DLD1 (cell line): Measurements from ENCODE around the gene DEPDC5.

Source experiments
- in situ Hi-C: cut with HindIII; loops from 2 replicates; pipeline ENCODE4 v1.10.0; 2017; ENCODE audit warnings: low sequenced_read_pairs

DEPDC5 gene

DNA sequence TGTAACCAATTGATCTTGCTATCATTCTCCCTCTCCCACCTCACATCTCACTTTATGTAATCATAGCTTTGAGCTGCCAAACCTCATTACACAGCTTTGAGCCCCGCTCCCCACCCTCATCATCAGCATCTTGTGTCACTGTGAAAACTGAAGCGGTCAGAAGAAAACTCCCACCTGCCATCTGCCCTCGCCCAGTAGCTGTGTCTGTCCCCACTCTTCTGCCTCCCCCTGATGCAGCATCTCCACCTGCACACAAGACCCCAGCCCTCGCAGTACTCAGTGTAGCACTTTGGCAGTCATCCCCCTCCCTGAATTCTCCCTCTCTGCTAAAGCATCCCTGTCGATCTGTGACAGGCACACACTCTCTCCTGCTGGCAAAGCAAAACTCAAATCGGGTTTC lies 130.2 kb downstream of the DEPDC5 start:
- in situ Hi-C loops: no loop called here

DNA sequence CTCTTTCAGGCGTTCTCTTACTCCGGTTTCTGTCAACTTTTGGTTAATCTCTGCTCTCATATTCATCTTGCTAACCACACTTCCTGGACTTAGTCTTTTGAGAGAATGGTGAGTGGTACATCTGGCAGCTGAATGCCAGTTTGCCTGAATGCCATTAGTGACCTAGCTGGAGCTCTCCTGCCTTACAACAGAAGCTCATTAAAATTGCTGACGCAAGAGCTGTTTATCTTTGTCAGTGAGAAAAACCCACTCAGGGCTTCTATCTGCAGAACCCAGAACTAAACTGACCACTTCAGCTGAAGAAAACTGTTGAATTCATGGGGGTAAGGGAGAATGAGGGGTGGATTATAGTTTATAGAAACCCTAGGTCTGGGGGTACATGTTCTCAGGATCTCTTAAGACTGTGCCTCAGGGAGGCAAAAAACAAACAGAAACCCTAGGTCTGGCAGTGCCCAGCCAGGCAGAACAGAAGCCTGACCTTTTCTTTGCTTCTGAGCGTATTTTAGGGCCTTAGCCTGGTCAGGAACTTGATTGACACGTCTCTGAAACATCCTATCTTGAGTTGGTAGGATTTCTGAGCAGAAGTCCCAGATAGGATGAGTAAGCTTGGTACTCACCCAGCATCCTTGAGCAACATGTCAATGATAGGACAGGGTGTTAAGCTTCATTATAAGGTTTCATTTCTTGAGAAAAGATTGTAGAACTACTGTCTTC lies 137.7 kb downstream of the DEPDC5 start:
- in situ Hi-C loops: no loop called here

DNA sequence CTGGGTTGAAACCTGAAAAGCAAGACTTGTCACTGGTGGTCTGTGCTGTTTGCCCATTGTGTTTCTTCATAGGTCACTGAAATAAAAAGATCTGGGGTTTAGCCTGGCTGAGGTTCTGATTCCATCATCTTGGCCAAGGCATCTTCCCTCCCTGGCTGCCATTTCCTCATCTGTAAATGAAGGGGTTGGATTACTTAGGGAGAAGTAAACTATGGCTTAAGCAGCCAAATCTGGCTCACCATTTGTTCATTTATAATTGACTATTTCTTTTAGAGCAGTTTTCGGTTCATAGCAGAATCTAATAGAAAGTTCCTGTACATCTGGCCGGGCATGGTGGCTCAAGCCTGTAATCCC lies 138.2 kb downstream of the DEPDC5 start:
- in situ Hi-C loops: no loop called here

DNA sequence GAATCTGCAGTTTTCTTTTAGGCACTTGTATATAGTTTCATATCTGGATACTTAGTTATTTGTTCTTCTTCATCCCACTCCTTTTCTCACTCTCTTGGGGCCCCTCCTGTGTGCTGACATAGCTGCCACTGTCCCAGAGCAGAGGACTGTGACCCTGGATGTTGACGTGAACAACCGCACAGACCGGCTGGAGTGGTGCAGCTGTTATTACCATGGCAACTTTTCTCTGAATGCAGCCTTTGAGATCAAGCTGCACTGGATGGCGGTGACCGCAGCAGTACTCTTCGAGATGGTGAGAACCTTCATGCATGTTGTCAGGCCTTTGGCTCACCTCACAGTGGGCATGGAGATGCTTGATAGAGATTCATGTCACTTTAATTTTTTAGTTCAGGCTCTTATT lies 139.6 kb downstream of the DEPDC5 start:
- in situ Hi-C loops: no loop called here

DNA sequence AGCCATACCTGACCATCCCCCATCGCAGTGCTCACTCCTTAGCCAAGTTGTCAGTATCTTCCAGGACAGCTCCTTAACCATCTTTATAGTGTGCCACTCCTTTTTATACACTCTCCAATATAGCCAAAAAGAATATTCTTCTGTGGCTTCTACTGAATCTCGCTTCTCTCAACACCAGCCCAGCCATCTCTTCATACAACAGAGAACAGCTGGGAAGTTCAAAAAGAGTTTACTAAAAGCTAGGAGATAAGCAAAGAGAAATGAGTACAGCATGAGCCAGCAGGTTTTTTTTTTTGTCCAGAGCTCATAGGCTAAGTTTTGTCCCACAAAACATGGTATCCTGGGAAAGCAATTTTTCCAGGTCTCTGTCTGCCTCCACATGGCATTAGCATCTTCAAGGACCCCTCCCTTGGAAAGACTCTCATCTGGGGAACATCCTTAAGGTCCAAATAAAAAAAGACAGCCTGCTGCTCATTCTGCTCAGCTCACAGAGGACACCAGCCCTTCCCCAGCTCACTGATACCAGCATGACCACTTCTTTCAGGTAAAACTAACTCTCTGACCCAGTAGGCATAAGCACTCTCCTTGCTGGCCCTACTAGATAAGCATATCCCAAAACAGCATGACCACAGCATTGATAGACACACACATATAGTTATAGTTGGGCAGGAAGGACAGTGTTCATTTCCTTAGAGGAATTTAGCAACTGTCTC lies 141.7 kb downstream of the DEPDC5 start:
- in situ Hi-C loops: no loop called here

DNA sequence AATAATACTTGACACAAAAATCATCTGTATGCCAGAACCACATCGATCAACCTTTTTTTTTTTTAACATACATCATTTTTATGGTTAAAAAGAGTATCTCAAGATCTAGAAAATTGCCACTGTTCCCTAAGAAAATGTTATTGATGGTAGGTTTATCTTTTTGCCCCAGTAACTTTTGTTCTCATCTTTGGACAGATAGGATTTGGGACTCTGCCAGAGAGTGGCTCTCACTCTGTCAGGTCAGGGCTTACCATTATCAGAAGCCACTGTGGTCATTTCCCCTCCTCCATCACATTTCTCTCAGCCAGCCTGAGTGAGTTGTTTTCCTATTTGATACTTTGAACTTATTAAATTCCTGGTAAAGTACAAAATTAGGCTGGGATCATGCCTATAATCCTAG lies 142.7 kb downstream of the DEPDC5 start:
- in situ Hi-C loops: no loop called here

DNA sequence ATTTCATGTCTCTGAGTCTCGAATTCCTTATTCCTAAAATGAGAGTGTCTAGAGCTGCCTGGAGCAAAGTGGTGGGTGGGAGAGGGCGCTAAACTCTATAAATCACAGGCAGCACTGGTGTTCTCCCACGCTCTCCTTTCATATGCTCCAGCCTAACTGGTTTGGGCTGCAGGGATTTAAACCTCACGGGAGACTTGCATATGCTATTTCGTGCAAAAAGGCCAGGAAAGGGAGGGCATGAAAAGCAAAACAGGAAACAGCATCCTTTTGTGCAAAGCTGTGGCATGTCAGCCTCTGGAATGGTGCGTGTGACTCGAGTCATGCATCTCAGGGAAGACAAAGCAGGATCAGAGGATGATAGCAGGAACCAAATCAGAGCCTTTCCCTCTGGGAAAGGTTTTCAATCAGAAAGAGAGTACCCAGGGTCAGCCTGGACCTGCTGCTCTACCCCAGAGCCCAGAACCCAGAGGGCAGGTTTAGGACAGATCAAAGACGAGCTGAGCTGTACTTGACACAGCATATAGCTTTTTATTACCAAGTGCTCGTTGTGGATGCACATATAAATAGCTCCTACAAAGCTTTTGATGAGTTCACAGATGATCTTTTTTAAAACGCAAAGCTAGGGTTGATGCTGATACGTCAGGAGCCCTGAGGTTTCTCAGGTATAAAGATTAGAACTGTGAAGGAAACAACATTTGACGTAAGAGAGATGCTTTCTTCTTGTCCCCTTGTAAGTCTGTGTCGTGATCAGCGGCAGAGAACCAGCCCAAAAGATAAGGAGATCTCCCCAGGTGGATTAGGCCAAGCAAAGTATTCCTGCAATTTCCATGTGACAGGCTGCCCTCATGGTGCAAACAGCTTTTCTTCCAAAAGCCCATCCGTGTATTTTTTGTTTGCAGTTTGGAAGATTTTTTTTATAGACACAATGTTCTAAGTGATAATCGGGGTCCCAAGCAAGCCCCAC lies 144.3 kb downstream of the DEPDC5 start:
- in situ Hi-C loops: no loop called here

DNA sequence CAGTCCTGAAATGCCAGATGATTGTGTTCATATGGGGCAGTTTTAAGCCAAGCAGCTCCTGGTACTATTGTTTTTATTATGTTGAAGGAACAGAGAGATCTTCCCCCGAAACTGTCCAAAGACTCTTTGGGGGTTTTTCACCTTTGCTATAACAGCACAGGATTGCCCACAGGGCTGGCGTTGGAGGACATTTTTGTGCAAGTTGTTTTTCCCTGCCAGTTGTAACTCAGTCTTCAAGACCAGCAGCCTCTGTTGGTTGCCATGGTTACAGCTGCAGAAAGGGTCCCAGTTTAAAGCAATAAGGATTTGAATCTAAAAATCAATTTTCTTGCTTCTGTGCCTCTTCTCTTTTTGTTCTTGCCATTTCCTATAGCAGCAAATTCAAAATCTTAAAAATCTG lies 145.1 kb downstream of the DEPDC5 start:
- in situ Hi-C loops: no loop called here

DNA sequence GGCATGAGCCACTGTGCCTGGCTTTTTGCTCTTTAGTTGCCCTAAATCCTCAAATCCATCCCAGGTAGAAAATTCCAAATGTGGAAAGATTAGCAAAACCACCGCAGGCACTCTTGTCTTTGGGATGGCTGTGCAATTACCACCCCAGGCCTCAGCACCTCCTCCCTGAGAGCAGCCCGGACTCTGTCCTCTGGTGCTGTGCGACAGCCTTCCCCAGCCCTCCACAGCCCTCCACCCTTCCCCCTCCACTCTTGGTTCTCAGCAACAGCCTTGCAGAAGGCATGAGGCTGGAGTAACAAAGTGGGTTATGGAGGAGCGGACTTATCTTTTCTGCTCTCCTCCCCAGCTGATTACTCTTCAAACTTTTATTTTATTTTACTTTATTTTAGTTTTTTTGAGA lies 145.8 kb downstream of the DEPDC5 start:
- in situ Hi-C loops: no loop called here

DNA sequence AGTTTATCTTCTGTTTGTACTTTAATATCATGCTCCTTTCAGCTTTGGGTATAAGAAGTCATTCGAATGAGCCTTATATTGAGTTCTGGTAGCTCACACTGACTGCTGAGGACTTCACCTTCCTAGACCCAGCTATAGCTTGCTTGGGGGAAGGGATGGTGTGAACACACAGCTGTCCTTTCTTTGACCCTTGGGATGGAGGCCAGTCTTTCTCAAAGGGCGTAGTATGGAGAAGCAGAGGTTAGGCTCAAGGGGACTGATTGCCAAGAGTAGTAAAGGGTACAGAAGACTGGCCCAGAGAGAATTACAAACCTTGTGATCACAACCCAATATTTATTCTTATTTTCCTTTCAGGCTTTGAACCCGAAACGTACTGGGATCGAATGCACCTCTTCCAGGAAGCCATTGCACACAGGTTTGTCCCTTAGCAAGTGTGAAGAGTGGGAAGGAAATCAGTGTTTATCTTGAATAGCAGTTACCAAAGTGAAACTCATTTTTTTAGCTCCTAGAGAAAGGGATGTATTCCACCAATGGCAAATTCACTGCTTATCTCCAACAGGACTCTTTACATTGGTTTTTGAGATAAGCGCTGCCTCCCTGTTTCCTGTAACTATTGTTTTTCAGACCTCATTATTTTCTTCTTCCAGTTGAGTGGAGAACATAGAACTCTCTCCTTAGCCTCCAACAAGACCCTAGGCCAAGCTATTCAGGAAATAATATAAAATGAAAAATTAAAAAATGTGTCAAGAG lies 147.7 kb downstream of the DEPDC5 start:
- in situ Hi-C loops: no loop called here

DNA sequence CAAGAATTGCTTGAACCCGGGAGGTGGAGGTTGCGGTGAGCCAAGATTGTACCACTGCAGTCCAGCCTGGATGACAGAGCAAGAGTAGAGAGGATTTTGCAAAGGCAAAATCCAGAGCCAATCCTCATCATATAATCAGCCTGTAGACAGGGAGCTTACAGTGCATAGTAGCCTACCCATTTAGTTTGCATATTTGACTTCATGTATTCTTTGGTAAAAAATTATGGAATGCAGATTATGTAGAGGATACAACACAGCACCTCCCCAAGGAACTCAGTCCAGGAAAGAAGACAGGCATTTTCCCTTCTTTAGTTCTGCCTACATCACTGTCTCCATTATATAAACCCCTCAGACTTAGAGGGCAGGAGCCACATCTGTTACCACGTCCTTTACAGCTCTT lies 150.8 kb downstream of the DEPDC5 start:
- in situ Hi-C loops: no loop called here

DNA sequence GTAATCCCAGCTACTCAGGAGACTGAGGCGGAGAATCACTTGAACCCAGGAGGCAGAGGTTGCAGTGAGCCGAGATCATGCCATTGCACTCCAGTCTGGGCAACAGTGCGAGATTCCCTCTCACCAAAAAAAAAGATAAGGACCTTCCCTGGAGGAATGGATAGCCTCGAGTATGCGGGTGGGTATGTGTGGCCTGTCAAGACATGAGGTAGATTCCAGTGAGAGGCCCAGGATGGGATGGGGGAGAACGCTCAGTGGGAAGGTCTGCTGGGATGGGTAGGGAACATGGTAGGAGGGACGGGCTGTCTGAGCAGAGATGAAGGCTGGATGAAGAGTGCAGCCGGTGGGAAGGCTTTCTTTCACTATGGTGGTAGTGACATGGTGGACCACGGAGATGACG lies 151.5 kb downstream of the DEPDC5 start:
- in situ Hi-C loops: no loop called here

DNA sequence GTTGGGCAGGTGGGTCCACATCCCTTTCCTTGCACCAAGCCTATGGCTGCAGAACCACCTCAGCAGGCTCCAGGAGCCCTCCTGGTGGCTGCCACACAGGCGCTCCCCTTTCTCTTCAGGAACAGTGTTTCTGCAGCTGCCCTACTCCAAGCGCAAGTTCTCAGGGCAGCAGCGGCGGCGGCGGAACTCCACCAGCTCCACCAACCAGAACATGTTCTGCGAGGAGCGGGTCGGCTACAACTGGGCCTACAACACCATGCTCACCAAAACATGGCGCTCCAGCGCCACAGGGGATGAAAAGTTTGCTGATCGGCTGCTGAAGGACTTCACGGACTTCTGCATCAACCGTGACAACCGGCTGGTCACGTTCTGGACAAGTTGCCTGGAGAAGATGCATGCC lies 152.3 kb downstream of the DEPDC5 start:
- in situ Hi-C loops: no loop called here

DNA sequence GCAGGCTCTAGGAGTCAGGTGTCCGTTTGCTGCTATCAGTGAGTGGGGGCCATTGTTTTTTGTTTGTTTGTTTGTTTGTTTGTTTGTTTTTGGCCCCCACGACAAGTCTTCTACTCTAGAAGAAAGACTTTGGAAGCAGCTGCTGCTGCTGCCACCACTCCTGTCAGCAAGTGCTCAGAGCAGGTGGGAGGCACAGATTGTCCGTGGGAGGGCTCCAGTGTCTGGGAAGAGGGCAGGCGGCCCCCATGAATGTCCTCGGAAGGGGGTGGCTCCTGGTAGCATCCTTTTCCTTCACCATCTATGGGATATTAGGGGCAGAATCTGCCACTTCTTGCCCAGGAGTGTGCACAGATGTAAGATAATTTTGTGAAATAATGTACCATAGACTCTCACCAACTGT lies 152.8 kb downstream of the DEPDC5 start:
- in situ Hi-C loops: no loop called here

DNA sequence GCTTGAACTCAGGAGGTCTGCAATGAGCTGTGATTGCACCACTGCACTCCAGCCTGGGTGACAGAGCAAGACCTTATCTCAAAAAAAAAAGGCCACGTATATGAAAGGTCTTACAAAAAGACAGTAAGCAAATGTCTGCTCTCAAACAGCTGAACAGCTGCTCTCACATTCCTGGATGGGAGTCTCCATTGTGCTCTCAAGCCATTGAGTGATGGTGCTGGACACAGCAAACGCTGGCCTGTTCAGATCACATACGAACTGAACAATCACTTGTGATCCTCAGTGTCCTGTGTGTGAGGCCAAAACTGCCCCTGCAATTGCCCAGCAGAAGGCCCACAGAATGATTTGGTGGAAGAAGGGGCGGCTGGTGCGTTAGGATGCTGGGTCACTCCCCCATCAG lies 156.2 kb downstream of the DEPDC5 start:
- in situ Hi-C loops: no loop called here

DNA sequence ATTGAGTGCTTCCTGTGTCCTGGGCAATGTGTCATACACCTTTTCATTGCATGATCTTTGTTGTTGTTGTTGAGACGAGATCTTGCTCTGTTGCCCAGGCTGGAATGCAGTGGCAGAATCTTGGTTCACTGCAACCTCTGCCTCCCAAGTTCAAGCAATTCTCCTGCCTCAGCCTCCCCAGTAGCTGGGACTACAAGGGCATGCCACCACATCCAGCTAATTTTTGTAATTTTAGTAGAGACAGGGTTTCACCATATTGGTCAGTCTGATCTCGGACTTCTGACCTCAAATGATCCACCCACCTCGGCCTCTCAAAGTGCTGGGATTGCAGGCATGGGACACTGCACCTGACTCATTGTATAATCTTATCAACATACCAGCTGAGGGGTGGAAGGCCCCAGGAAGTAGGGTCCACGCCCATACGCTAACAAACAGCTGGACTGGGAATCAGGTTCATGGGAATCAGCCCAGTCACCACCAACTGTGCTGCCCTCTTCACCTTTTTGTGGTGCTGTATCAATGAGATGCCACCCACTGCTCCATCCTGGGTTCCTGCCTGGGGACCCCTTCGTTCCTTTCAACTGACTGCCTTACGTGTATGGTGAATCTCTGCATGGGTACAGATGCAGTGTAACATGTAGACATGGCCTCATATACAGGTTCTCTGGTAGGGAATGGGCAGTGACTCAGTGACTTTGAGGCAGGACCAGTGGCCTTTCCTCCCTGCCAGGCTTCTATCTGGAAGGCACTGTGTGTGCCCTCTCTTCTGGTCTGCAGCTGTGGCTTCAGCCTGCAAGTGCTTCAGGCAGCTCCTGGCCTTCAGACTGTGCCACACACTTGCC lies 158.0 kb downstream of the DEPDC5 start:
- in situ Hi-C loops: no loop called here

DNA sequence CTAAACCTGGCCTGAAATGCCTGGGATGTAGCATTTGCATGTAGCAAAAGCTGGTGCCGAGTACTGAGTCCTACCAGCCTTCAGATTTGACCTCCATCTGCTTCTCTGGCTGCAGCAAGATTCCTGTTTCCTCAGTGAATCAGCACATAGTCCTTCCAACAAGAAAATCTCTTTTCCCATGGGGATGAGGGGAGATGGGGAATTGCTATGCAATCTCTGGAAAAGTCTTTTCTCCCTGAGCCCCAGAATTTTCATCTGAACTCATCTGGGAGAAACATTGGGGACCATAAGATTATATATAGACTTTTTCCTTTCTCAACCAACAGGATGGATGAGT lies 158.6 kb downstream of the DEPDC5 start:
- in situ Hi-C loops: no loop called here

DNA sequence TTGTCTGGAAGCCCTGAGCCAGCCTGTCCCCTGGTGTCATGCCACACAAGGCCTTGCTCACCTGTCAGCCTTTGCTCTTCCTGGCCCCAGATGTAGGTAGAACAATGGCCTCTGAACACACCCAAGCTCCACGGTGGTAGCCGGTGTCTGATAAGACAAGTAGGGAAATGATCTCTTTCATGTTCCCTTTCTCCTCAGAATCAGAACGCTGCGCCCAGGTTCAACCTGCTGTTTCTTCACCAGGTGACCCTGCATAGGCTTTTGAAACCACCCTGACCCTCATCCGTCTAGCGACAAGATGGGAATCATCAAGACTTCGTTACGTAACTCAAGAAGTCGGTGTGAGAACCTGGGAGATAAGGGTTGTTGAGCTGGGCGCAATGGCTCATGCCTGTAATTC lies 161.8 kb downstream of the DEPDC5 start:
- in situ Hi-C loops: no loop called here

DNA sequence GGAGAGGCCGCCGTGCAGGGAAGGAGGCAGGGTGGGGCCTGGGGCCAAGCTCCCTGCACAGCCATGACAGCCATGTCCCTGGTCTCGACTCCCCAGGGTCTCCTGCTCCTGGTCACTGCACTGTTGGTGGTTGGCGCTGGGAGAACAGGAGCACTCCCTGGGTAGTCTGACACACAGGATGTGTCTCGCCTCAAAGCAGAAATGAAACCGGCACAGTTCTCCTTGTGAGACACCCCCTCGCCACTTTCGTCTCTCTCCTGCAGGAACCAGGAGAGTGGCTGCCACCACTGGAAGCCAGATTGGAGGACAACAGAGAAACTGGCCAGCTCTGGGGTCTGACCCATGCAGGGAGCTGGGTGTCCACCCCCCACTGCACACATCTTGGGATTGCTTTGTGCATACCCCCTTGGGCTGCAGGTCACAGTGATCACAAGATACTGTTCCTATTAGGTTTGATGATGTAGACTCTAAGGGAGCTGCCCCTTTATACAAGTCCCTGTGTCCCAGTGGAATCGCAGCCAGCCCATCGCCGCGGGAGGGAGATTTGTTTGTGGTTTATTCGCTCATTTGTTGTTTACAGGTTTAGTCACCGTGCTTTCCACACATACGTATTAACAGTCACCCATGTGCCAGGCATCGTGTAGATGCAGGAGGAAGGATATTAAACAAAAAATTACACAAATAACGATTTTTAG lies 163.6 kb downstream of the DEPDC5 start:
- in situ Hi-C loops: no loop called here

DNA sequence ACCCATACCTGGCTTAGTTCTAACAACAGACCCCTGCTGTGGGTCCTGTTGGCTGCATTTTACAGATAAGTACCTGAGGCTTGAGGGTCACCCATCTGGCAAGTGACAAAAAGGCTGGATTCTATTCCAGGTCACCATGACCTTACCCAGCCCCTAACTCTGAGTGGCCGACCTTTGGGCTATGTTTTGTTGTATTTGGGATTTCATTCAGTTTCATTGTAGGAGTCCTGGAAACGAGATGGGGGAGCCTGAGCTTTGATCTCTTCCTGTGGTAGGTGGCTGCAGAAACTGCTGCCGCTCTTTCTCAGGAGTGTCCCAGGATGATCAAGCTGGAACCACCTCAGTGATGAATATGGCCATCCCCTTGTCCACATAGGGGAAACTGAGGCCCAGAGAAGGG lies 165.9 kb downstream of the DEPDC5 start:
- in situ Hi-C loops: no loop called here
